Measurements from ENCODE around the gene HLA-DPB1. TPM values are rescaled to one million over a fixed set of nuclear protein-coding genes. Genes with fewer than 3 reads are reported as not detected.

The HLA-DPB1 gene
- polyA plus RNA-seq, 1 experiment, result 11.2 TPM

DNA sequence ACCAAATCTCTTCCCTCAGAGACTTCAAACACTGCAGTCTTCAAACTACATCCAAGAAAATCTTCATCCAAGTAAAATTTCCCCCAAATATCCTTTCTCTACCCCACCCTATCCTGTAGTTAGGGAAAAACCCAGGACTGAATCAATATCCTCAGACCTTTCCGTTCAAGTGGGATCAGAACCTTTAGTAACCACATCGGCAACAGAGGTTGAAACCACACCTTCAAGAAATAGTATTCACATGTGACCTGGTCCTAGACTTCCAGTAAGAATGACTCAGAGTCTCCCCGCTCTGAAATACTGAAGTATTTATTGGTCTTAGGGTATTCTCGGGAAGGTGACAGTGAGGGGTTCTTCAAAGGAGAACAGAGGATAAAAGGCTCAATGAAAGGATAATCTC, 11.1 kb upstream of the HLA-DPB1 start:
- DNase-seq (ENCODE audit: low read depth), result no peak
- TF ChIP-seq, protein P1, sequence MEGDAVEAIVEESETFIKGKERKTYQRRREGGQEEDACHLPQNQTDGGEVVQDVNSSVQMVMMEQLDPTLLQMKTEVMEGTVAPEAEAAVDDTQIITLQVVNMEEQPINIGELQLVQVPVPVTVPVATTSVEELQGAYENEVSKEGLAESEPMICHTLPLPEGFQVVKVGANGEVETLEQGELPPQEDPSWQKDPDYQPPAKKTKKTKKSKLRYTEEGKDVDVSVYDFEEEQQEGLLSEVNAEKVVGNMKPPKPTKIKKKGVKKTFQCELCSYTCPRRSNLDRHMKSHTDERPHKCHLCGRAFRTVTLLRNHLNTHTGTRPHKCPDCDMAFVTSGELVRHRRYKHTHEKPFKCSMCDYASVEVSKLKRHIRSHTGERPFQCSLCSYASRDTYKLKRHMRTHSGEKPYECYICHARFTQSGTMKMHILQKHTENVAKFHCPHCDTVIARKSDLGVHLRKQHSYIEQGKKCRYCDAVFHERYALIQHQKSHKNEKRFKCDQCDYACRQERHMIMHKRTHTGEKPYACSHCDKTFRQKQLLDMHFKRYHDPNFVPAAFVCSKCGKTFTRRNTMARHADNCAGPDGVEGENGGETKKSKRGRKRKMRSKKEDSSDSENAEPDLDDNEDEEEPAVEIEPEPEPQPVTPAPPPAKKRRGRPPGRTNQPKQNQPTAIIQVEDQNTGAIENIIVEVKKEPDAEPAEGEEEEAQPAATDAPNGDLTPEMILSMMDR (IDR thresholded peaks at IDR 0.05; ENCODE audit: insufficient read depth, low read depth, low read length), result no peak
- Histone ChIP-seq H3K4me3 (ENCODE audit: low read depth, low read length) (no peak overlapping the region), H3K36me3 (ENCODE audit: control insufficient read depth, insufficient read depth, low read length) (no peaks in the 10 kb centered on the region), H3K27me3 (ENCODE audit: control insufficient read depth, insufficient read depth, low read length) (peaks cover 2% of the 10 kb centered on the region)
- ChIA-PET CTCF (interaction anchor here (1.4 kb wide), 1 partner anchor 50 kb away, joined by 3 read pairs; no protein-coding TSS in a partner anchor), POLR2A (no interaction called here)

- TF ChIP-seq, protein P1 (IDR thresholded peaks at IDR 0.05; ENCODE audit: insufficient read depth, low read depth, low read length), result no peak
- CTCF ChIA-PET, result no interaction called here
- POLR2A ChIA-PET, result no interaction called here
- no peak for DNase-seq (ENCODE audit: low read depth)
- Histone ChIP-seq H3K27me3 (ENCODE audit: control insufficient read depth, insufficient read depth, low read length) (peaks cover 2% of the 10 kb centered on the region), H3K4me3 (ENCODE audit: low read depth, low read length) (no peak overlapping the region), H3K36me3 (ENCODE audit: control insufficient read depth, insufficient read depth, low read length) (no peaks in the 10 kb centered on the region)
Measured at GRCh38 chr6:33065312-33065711, 10.5 kb upstream of the HLA-DPB1 start.

- peaks cover 2% of the 10 kb centered on the region for H3K27me3 ChIP-seq (ENCODE audit: control insufficient read depth, insufficient read depth, low read length)
- H3K36me3 ChIP-seq (ENCODE audit: control insufficient read depth, insufficient read depth, low read length), result no peaks in the 10 kb centered on the region
- CTCF ChIA-PET, result no interaction called here
- TF ChIP-seq, protein P1 (IDR thresholded peaks at IDR 0.05; ENCODE audit: insufficient read depth, low read depth, low read length), result no peak
- POLR2A ChIA-PET, result no interaction called here
- no peak overlapping the region for H3K4me3 ChIP-seq (ENCODE audit: low read depth, low read length)
- DNase-seq (ENCODE audit: low read depth), result no peak
Measured at GRCh38 chr6:33066917-33067521, 8.8 kb upstream of the HLA-DPB1 start.

- Histone ChIP-seq H3K27me3 (ENCODE audit: control insufficient read depth, insufficient read depth, low read length) (peaks cover 7% of the 10 kb centered on the region), H3K36me3 (ENCODE audit: control insufficient read depth, insufficient read depth, low read length) (no peaks in the 10 kb centered on the region), H3K4me3 (ENCODE audit: low read depth, low read length) (no peak overlapping the region)
- ChIA-PET CTCF (no interaction called here), POLR2A (no interaction called here)
- DNase-seq (ENCODE audit: low read depth), result no peak
- TF ChIP-seq, protein P1 (IDR thresholded peaks at IDR 0.05; ENCODE audit: insufficient read depth, low read depth, low read length), result no peak
Measured at GRCh38 chr6:33069021-33069738, 6.6 kb upstream of the HLA-DPB1 start.

DNA sequence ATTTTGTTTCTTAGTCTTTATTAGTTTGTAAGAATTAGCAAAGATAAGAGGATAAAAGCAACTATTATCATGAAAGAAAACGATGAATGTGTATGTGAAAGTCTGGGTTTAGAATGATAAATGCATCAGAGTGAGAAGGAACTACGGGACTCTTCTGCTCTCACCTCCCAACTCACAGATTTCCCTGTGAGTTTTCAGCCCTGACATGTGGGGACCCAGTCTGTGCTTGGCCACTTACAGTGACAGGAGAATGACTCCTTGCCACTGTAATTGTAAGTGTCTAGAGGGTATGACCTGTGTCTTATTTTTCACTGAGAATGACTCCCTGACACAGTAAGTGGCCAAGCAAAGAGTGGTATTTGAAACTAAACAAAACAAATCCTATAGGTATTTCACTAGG, 4.9 kb upstream of the HLA-DPB1 start:
- Histone ChIP-seq H3K27me3 (ENCODE audit: control insufficient read depth, insufficient read depth, low read length) (peaks cover 5% of the 10 kb centered on the region), H3K36me3 (ENCODE audit: control insufficient read depth, insufficient read depth, low read length) (no peaks in the 10 kb centered on the region), H3K4me3 (ENCODE audit: low read depth, low read length) (no peak overlapping the region)
- no peak for DNase-seq (ENCODE audit: low read depth)
- POLR2A ChIA-PET, result no interaction called here
- CTCF ChIA-PET, result no interaction called here
- TF ChIP-seq, protein P1 (IDR thresholded peaks at IDR 0.05; ENCODE audit: insufficient read depth, low read depth, low read length), result no peak

Data from BJ (cell line).